Uterus (tissue), 4 donors: ENCODE measurements around the gene SETD4. TPM values are rescaled to one million over a fixed set of nuclear protein-coding genes. Genes with fewer than 3 reads are reported as not detected.

Experiments
- DNase-seq, 2 donors: peaks; one replicate each; pipeline ENCODE4 v3.0.0-alpha.2; 2019 to 2020
- H3K27ac ChIP-seq, 2 donors: fragments of 200-600 bp; sonication (generic); 1 replicate in 1 of 2; 2 replicates in 1 of 2; pipeline ENCODE4 v1.5.1; 2016 to 2018
- H3K27me3 ChIP-seq, 2 donors: fragments of 200-600 bp; sonication (generic); one replicate each; pipeline ENCODE4 v1.5.1; 2018 to 2019; ENCODE audit warnings: control low read depth in 1 of 2
- H3K36me3 ChIP-seq, 2 donors: fragments of 200-600 bp; sonication (generic); one replicate each; pipeline ENCODE4 v1.5.1; 2019; ENCODE audit warnings: control low read depth in 1 of 2
- H3K4me1 ChIP-seq, 2 donors: fragments of 200-600 bp; sonication (generic); one replicate each; pipeline ENCODE4 v1.5.1; 2018 to 2019; ENCODE audit warnings: control low read depth in 1 of 2
- H3K4me3 ChIP-seq, 2 donors: fragments of 200-600 bp; sonication (generic); 1 replicate in 1 of 2; 2 replicates in 1 of 2; pipeline ENCODE4 v1.5.1; 2018 to 2019; ENCODE audit warnings: mild to moderate bottlenecking in 1 of 2
- H3K9me3 ChIP-seq, 2 donors: fragments of 200-600 bp; sonication (generic); one replicate each; pipeline ENCODE4 v1.5.1; 2019; ENCODE audit warnings: control low read depth in 1 of 2
- POLR2A ChIP-seq, 2 donors: fragments of 450-650 bp; IDR thresholded peaks; one replicate each; pipeline ENCODE4 v1.6.1; 2016; ENCODE audit warnings: antibody characterized with exemption in 2 of 2, mild to moderate bottlenecking in 1 of 2, moderate library complexity in 1 of 2
- intact Hi-C: fragments of 100-400 bp; cut with DNase I; formaldehyde crosslinking; loops from one replicate; pipeline ENCODE4 v1.15.1; 2023; ENCODE audit warnings: low total_unique reads
- total RNA-seq, 4 donors: library from RNA; depleted of rRNA in 3 of 4; stranded (reverse); fragments of >200 nt in 3 of 4; gene quantifications; one replicate each; pipeline versions ENCODE4 v1.1.0 to v1.2.4, GENCODE V29; 2014 to 2023
- TF ChIP-seq, protein P1 (sequence below), 4 experiments: fragments of 200-600 bp in 2 of 4; fragments of 450-650 bp in 2 of 4; sonication (generic) in 2 of 4; IDR thresholded peaks; one replicate each; pipeline ENCODE4 v1.5.1; 2016 to 2019; ENCODE audit warnings: antibody characterized with exemption in 4 of 4, mild to moderate bottlenecking in 2 of 4, moderate library complexity in 1 of 4
- donor health status: DM: yes; HTN: yes; CAD: no.

SETD4 gene
- total RNA-seq, 4 donors from 2014 or later = 12.4 to 35.6 (median 22.3) TPM

DNA sequence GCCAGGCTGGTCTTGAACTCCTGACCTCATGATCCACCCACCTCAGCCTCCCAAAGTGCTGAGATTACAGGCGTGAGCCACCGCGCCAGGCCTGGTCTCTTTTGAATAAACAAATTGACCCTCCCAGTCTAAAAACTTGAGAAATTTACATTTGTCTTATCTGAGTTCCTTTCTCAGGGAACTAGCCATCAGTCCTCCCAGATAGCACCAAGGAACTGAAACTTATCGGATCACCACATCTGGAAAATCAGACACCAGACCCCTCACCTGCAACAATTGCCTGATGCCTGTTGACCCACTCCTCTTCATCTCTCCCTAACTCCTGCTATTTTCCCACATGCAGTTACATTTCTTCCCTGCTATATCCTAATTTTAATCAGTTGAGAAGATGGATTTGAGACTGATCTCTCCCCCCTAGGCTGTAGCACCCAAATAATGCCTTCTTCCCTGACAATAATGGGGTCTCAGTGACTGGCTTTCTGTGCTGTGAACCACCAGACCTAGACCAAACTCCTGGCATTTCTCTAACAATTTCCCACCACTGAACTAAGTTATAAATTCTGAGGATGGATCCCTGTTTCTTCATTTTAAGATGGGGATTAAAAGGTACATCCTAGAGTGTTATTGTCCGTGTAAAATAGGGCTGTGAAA lies 8.5 kb upstream of the SETD4 start:
- no peaks in the 10 kb centered on the region for H3K27me3 ChIP-seq
- H3K4me1 ChIP-seq = peaks cover 0 to 3% of the 10 kb centered on the region in 2 donors
- no peak for DNase-seq
- no peaks in the 10 kb centered on the region for H3K36me3 ChIP-seq
- peak overlapping the region; percentile 72 to 87 for H3K27ac ChIP-seq
- H3K4me3 ChIP-seq = no peak overlapping the region
- intact Hi-C loops = no loop called here
- TF ChIP-seq, protein P1, sequence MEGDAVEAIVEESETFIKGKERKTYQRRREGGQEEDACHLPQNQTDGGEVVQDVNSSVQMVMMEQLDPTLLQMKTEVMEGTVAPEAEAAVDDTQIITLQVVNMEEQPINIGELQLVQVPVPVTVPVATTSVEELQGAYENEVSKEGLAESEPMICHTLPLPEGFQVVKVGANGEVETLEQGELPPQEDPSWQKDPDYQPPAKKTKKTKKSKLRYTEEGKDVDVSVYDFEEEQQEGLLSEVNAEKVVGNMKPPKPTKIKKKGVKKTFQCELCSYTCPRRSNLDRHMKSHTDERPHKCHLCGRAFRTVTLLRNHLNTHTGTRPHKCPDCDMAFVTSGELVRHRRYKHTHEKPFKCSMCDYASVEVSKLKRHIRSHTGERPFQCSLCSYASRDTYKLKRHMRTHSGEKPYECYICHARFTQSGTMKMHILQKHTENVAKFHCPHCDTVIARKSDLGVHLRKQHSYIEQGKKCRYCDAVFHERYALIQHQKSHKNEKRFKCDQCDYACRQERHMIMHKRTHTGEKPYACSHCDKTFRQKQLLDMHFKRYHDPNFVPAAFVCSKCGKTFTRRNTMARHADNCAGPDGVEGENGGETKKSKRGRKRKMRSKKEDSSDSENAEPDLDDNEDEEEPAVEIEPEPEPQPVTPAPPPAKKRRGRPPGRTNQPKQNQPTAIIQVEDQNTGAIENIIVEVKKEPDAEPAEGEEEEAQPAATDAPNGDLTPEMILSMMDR (IDR thresholded peaks at IDR 0.05) = no peak
- no peak for TF ChIP-seq POLR2A (IDR thresholded peaks at IDR 0.05)
- no peaks in the 10 kb centered on the region for H3K9me3 ChIP-seq

DNA sequence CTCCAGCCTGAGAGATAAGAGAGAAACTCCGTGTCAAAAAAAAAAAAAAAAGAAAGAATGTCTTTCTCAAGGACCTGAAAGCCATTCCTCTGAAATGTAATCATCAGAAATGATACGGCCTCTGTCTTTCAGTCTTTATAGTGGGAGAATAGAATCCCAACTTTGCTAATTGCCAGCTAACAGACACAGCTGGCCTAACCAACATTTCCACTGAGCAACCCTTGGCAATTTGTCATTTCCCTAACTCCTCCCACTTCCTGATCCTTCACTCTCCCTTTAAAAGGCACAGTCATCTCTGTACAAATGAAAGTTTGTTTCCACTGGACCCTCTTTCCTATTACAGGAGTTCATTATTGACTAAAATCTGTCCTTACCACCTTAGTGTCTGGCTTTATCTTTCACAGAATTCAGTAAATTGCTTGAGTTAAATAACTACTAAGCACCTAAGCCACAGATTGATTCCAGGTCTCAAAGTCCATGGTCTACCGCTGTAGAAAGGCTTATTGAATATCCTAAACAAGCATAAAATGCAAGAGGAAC lies 5.2 kb upstream of the SETD4 start:
- Histone ChIP-seq H3K9me3 (no peaks in the 10 kb centered on the region), H3K27me3 (no peaks in the 10 kb centered on the region), H3K4me3 (no peak overlapping the region), H3K36me3 (no peaks in the 10 kb centered on the region), H3K4me1 (no peaks in the 10 kb centered on the region), H3K27ac (no peak overlapping the region)
- intact Hi-C loops = no loop called here
- DNase-seq = no peak
- TF ChIP-seq, protein P1 (IDR thresholded peaks at IDR 0.05) = no peak
- TF ChIP-seq POLR2A (IDR thresholded peaks at IDR 0.05) = no peak

DNA sequence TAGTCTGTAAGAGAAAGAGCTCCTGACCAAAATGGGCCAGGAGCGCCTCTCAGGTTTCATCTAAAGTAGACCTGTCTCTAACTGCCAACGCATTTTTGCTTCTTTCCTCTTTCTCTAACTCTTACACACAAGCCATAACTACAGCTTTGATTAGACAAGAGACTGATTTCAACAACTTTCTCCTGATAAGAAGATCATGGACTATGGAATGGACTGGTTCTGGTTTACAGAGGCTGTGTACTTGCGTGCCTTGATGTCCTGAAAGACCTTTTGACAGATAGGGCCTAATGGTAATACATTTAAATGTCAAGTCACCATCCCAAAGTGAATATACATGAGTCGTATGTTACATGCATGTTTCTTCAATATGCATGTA lies 3.7 kb upstream of the SETD4 start:
- no peak for DNase-seq
- no peaks in the 10 kb centered on the region for H3K9me3 ChIP-seq

DNA sequence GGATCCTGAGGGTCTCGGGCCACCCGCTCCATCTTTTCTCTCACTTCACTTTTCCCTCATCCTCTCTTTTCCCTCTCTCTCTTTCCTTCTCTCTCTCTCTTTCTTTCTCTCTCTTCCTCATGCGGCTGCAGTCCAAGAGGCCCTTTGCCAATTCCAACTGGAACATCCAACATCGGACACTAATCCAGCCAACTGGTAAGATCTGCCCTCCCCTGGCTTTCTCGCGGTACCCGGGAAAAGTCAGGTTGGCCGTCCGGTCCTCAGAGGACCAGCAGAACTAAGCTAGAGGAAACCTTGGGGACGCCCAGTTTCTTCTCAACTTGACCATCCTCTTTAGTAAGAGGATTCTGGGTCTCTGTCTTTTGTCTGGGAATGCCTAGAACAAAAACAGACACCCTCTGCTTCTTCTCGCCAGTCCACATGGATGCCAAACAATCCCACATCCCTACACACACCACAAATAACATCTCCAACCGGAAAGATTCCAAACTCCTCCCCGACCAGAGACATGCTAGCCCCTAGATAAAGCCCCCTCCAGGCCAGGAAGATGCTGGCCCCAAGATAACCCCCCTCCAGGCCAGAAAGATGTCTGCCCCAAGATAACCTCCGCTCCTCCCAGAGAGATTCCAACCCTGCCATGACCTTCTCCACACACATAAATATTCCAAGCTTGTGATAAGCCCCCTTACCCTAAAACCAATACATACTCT lies 3.2 kb upstream of the SETD4 start:
- H3K4me3 ChIP-seq = no peak overlapping the region
- H3K27ac ChIP-seq = no peak overlapping the region
- no peaks in the 10 kb centered on the region for H3K9me3 ChIP-seq
- no peaks in the 10 kb centered on the region for H3K27me3 ChIP-seq
- H3K4me1 ChIP-seq = peaks cover 0 to 7% of the 10 kb centered on the region in 2 donors
- no peaks in the 10 kb centered on the region for H3K36me3 ChIP-seq
- intact Hi-C loops = no loop called here
- DNase-seq = no peak
- TF ChIP-seq, protein P1 (IDR thresholded peaks at IDR 0.05) = no peak
- TF ChIP-seq POLR2A (IDR thresholded peaks at IDR 0.05) = no peak

More for the DNA sequence above, 3.7 kb upstream of the SETD4 start:
- H3K27me3 ChIP-seq = no peaks in the 10 kb centered on the region
- no peaks in the 10 kb centered on the region for H3K36me3 ChIP-seq
- TF ChIP-seq, protein P1 (IDR thresholded peaks at IDR 0.05) = no peak
- no peak for TF ChIP-seq POLR2A (IDR thresholded peaks at IDR 0.05)
- intact Hi-C loops = no loop called here
- no peak overlapping the region for H3K4me3 ChIP-seq
- peaks cover 0 to 4% of the 10 kb centered on the region in 2 donors for H3K4me1 ChIP-seq
- H3K27ac ChIP-seq = no peak overlapping the region

DNA sequence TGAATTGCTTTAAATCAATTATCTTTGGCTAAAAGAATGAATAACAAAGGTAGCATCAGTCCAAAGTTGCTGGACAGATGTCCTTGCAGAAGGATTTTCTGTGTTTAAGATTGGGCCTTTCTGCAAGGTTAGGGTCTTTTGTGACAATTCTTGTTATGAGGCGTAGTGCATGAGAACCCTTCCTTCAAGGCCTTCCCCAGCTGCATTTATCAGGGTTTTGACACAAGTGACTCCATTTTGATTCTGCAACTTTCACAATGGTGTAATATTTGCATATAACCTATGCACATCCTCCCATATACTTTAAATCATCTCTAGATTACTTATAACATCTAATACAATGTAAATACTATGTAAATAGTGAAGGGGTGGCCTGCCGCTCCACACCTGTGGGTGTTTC lies 1.1 kb upstream of the SETD4 start:
- DNase-seq = no peak
- Histone ChIP-seq H3K9me3 (no peaks in the 10 kb centered on the region), H3K4me1 (peaks cover 0 to 7% of the 10 kb centered on the region in 2 donors), H3K4me3 (no peak overlapping the region), H3K27ac (no peak overlapping the region), H3K36me3 (no peaks in the 10 kb centered on the region), H3K27me3 (no peaks in the 10 kb centered on the region)
- intact Hi-C loops = no loop called here
- TF ChIP-seq, protein P1 (IDR thresholded peaks at IDR 0.05) = no peak
